HG02763 (cell line): ENCODE data around the gene HP1BP3.
"Not testable (repeated sequence)": the region's sequence is repeated elsewhere in the genome, so short reads cannot be mapped to it uniquely, and the experiment has no call there.

Experiments
- ATAC-seq: cut with Tn5 transposase; IDR thresholded peaks from one replicate; pipeline ENCODE4 v1.9.1; 2021; ENCODE audit warnings: mild to moderate bottlenecking, moderate library complexity; ENCODE audit not compliant: unreplicated experiment

Gene HP1BP3

DNA sequence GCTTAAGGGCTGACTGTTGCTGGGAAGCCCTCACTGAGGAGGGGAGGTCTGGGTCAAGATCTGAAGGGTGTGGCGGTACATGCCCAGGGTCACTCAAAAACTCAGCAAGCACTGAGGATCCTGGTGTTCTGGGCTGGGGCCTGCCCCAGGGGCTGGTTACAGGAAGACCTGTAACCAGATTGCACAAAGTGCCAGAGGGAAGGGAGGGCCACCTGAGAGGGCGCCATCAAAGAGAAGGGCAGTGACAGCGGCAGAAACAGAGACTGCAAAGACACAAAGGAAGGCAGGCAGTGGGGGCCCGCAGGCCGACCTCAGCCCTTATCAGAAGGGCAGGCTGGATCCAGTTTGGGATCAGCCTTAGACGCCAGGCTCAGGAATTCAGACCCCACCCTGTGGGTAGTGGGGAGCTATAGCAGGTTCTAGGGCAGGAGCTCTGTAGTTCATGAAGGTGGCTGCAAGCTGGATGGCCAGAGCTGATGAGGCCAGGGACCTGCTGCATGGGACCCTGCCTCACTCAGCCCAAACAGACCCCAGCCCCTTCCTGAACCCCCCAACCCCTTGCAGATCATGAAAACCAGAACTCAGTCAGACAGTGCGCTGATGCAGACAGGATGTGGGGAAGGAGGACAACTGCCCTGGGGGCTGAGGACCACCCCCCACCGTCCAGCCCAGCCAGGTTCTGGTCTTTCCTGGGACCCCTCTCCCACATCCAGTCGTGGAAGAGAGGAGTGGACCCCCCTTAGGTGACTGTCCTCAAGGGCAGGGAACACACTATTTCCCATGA, 58.5 kb downstream of the HP1BP3 start:
- no peak for ATAC-seq

DNA sequence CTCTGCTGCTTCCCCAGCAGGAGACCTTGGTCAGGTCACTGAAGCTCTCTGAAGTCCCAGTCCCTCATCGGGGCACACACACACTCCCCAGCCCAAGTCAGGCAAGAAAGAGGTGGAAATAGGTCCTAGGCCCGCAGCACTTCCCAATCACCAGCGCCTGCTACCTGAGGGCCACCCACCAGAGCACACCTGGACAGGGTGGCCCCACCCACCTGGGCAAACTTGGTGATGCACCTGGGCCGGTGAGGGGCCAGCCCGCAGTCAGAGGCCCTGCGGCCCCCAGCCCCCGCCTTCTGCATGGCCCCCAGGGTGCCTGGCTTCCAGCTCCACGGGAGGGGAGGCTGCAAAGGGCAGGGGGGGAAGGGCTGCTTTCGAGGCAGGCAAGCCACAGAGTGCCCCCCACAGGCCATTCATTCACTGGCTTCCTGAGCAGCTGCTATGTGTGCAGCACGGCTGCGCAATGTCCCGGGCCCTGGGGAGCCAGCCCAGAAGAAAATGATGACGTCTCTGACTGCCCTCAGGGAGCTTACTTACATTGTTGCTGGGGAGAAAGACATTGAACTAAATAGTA, 59.3 kb downstream of the HP1BP3 start:
- ATAC-seq: no peak

DNA sequence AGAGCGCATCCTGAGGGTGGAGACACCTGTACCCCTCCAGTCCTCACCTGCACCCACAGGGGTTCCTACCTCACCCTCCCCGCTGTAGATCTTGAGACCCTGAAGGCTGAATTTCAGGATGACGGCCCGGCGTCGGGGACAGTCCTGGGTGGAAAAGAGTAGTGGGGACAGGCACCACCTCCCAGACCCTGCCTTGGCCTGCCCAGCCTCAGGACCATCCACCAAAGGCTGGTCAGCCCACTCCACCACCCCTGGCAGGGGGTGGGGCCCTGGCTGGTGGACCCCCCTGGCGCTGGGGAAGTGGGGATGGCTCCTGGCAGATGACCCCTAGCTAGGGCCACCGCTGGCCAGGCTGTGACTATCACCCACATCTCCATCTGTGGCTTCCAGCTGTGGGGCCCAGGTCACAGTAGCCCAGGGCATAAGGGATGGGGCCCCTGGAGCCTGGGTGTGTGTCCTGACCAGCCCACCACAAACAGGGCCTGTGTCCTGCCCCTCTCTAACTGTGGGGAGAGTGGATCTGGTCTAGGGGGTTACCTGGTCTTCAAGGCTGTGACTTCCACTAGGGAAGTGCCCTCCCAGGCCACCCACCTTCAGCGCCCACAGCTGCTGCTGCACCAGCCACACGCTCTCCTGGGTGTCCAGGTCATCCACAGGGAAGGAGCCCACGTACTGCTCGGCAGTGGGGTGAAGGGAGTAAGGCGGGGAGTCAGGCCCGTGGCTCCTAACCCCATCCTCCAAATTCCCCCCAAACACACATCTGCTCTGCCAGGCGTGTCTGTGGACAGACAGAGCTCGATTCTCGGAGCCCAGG, 60.0 kb downstream of the HP1BP3 start:
- no peak for ATAC-seq

DNA sequence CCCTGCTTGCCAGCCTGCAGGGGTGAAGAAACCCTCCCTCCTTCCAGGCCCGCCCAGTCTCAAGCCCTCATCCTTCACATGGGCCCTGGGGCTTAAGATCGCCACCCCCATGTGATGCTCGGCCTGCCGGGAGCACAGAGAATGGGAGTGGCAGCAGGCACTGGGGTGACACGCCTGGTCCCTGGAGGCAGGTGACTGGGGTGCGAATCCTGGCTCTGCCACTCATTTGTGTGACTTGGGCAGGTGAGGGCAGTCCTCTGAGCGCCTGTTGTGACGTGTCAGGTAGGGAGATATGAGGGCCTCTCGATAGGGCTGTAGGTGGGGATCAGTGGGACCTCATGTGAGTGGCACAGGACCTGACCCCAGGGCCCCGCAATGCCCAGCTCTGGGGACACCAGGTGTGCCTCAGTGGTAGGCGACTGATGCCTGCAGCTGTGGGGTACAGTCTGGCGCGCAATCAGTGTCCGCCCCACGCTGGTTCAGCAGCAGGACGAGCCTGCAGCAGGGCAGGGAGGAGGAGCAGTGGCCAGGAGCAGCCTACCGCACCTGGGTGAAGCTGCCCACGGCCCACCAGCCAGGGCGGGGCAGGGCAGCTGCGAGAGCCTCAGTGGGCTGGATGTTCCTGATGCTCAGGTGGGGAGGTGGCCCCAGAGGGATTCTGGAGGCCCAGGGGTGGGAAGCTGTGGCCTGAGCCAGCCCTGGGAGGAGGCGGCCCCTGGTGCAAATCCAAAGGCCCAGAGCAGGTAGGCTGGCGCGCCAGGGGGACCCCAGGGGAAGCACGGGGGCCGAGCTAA, 60.8 kb downstream of the HP1BP3 start:
- ATAC-seq: no peak

DNA sequence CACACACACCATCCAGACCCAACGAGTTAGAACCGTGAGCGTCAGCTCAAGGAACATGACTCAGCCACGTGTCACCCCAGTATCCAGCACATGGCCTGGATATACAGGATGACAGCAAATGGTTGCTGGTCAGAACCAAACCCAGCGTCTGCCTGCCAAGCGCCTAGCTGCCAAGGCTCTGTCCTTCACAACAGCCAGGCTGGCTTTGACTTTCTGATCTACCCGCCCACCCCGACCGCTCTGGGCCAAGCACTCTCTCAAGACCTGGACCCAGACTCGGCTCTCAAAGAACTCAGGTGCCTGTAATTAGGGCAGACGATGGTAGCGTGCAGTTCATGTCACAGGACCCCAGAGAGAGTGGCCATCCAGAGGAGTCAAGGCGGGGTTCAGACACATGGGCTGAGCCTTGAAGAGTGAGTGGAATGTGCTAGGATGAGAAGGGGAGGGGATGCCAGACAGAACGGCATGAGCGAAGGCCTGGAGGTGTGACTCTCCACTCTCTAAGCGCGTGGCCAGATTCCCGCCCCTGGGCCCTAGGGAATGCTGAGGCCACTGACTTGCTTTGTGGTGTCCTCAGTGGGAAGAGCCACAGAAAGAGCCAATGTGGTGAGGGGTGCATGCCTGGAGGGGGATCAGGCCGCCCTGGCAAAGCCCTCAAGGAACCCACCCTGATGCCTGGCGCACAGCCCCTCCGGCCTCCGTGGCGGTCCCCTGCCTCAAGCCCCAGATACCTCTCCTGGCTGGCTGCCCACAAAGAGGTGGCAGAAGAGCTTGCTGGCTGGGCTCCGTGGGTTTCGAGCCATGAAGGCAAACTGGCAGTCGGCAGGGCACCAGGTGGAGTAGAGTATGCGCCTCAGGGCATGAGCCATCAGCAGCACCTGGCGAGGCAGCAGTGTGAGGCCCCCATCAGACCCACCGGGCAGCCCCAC, 61.7 kb downstream of the HP1BP3 start:
- ATAC-seq: no peak

DNA sequence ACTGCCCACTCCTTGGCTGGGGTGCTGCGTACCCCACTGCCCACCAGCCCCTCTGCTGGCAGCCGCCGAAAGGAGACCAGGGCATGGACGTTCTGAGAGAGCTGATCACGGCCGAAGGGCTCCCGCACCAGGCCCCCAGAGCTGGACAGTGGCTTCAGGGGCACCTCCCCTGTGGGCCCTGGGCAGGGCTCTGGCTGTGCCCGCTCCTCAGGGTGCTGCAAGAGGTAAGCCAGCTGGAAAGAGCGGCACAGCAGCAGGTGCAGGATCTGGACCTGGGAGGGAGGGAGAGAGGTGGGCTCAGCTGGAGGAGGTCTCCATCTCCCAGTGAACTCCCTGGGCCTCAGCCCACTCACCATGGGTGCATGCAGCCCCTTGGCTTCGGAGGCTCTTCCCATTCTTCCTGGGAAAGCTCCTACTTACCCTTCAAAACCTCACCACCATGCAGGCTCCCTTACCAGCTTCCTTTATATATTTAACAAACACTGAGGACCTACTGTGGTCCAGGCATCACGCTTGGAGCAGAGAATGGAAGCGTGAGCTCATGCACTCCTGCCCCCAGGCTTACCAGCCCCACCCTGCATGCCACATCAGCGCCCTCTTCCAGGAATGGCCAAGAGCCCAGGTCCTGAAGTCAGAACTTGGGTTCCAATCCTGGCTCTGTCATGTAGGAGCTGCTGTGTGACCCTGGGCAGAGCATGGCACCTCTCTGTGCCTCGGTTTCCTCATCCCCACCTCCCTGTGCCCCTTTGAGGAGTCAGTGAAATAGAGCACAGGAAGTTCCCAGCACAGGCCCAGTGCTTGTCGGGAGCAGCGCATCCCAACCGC, 62.5 kb downstream of the HP1BP3 start:
- no peak for ATAC-seq

DNA sequence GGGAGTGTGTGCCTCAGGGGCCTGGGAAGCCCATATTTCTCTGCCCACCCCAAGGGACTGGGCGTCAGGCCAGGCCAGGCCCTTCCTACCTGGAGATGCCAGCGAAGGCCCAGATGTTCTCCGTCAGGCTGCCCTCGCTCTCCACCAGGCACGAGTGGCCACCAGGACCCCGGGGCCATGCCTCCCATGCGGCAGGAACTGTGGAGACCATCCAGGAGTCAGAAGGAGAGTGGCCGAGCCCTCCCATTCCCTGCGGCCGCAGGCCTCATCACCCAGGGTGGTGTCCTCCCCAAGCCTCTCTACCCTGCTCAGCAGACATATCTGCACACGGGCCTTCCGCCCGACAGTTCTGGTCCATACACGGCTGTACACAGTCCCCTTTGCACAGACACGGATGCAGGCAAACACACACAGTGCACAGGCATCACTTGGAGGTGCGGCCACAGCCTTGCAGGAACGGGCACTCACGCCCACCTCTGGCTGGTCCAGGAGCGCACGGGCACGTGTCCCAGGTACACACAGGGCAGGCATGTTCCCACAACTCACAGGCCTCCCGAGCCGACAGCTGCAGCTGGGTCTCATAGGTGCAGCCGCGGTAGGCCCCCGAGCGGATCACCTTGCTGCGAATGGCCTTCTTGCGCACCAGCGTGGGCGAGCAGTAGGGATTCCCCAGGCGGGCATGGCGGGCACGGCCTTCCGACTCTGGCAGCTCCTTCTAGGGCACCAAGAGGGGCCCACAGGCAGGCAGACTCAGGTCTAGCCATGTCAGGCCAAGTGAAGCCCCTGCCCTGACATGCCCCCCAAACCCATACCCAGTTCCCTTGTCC, 63.4 kb downstream of the HP1BP3 start:
- ATAC-seq: no peak

DNA sequence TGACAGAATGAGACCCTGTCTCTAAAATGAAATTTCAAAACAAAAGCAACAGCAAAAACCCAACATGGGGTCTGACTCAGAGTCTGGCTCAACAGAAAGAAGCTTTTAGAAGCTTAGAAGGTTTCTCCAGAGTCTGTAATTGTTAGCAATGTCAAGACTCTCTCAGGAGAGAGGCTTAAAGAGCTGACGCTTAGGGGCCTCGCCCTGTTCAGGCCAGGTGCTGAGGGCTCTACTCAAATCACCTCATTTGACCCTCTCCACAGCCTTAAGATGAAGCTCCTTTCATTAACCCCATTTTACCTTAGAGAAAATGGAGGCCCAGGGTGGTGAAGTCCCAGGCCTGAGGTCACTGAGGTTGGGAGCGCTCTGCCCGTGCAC, 64.0 kb downstream of the HP1BP3 start:
- no peak for ATAC-seq

DNA sequence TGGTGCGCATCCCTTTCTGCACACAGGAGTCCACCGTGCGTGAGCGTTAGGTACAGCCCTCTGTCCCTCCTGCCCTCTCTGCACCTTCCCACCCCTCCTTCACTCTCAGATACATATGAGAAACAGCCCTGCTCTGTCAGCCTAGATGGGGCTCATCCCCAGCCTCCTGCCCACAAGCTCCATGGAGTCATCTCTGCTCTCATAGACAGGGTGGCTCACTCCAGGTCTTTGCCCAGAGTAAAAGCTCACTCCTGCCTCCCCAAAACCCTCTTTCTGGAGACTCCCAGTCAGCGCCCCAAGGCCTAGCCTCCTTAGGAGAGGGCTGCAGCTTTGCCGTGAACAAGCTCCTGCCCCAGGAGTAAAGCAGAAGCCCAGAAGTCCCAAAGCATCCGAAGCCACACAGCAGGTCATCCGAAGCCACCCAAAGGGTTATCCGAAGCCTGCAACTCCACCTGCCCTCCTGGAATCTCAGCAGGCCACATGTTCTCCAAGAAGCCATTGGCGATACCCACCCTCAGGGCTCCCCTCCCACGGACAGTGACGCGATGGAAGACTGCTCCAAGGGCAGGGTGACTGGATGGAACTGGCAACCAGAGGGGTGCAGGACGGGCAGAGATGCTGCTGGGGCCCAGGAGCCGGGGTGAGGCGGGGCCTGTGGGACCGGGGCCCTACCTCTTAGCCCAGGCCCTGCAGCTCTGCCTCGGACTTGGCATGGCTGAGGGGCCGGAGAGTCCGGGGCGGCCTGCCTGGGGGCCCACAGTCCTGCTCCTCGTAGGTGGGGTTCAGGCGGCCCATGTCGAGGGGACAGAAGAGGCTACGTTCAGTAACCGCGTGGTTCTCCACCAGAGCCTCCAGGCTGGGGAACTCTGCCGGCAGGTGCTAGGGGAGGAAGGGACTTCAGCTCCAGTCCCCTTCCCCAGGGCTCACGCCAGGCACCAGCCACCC, 65.7 kb downstream of the HP1BP3 start:
- ATAC-seq: no peak

DNA sequence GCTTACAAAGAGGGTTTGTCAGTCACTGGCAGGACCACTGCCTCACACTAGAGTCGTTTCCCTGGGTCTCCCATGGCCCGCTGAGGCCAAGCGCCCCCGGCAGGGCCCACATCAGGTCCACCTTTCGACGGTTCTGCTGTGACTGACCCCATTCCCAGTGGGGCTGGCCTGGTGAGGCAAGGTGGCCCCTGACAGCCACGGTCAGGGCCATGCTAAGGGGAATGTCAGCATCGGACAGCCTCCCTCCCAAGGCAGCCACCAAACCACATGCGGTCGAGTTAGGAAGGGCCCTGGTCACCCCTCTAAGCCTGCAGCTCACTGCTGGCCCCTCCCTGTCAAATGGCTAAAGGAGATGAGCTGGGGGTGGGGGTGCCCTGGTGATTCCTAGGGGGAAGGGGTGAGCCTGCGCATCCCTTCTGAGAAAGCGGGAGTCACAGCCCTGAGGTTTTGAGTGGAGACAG, 66.4 kb downstream of the HP1BP3 start:
- ATAC-seq: no peak

DNA sequence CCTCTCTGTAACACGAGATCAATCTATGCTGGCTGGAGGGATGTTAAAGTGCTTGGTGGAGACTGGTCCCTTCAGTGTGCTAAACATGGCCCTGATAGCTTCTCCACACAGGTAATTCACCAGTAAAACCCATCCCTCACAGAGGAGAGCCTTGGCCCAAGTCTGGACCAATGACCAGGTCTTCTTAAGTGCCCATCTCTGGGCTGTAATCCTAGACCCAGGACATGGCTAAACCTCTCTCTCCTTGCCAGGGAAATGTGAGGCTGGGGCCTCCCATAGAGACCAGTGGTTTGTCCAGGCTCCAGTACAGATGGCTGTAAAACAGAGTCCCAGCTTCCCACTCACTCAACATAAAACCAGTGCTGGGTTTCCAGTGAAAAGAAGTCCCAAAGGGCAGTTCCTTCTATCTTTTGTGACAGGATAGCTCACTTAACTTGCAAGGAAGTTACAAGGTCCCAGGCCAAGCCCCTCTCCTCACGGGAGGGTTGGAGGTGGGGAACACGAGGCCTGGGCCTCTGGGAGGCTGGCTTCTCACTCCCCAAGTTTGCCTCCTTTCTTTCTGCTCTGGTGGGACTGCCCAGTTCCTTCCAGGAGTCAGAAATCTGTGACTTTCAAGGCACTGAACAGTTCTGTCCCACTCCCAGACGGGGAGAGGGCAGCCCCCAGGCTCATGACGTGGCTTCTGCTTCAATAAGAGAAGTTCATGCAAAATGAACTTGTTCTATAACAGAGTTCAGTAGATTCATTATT, 67.1 kb downstream of the HP1BP3 start:
- no peak for ATAC-seq

DNA sequence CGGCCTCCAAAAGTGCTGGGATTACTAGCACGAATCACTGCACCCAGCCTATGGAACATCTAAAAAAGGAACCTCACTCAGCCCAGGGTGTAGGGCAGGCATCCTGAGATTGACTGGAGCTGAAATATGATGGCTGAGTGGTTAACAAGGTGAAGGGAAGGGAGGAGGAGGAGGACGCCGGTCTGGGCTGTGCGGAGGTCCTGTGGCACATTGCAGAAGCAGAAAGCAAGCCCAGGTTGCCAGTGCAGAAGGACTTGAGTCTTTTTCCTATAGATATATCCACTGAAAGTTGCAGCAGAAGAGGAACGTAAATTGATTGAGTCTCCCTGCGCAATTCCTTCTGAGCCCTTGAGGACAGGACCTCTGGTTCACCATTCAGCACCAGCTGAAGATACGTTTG, 67.8 kb downstream of the HP1BP3 start:
- no peak for ATAC-seq

DNA sequence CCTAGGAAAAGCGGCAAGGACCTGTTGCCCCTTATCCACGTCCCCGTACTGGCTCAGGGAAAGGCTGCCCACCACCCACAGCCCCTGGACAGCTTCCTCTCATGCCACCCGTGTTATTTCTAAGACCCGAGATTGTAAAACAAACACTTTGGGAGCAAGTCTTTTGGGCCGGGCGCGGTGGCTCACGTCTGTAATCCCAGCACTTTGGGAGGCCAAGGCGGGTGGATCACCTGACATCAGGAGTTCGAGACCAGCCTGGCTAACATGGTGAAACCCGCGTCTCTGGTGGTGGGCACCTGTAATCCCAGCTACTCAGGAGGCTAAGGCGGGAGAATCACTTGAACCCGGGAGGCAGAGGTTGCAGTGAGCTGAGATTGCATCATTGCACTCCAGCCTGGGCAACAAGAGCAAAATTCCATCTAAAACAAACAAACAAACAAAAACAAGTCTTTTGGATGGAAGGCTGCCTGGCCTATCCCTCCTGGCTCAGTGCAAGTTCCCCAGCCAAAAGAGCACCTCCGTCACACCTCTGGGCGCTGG, 68.7 kb downstream of the HP1BP3 start:
- ATAC-seq: not testable (repeated sequence)

DNA sequence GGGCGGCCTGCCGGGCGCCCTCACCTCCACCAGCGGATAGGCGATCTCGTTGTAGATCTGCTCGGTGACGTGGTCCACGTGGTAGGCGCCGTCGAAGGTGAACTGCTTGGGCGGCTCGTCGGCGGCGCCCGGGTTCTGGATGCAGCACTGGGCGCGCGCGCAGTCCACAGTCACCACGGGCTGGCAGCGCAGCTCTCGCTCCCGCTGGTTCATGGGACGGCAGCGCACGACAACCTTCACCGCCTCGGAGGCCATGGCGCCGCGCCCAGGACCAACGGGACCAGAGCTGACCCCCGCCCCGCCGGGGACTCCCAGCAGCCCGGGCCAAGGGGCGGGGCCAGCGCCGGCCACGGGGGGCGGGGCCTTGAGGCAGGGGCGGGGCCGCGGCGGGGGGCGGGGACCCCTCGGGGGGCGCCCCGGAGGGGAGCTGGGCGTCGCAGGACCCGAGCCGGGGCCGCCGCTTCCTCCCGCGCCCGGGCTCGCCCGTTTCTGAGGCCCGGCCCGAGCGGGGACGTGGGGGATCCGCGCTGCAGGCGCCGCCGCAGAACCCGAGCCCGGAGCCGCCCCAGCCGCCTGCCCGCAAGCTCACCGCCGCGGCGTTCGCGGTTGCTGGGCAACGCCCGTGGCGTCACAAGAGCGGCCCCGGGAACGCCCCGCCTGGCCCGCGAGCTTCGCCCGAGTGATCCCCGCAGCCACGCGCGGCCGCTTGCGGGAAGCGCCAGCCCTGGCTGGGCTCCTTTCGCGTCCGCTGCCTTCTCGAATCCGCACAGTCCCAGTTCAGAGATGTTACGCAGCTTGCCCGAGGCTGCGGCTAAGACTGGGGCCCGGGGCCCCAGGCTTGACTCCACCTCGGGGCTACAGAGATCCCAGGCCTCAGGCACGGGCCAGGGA, 69.4 kb downstream of the HP1BP3 start, which contains the start of gene KIF17:
TSS of gene KIF17 (minus strand) at position 556 of the 891 bp plus-strand sequence. CDS start at position 255, 301 bp downstream.
- ATAC-seq: no peak

DNA sequence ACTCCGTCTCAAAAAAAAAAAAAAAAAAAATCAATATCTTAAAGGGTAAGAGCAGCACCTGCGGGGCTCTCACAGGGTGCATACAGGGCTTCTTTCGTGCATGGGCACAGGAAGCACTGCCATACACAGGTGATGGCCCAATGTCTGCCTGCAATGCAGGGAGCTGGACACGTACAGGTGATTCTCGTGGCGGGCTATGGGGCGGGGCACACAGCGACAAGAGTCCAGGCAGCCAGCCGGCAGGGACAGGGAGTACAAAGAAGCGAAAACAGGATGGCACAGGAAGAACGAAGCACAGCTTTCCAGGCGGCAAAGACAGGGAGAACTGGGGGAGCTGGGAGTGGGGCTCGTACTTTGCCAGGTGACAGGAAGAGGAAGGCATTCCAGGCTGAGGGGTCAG, 70.9 kb downstream of the HP1BP3 start:
- no peak for ATAC-seq
